Pulmonary artery endothelial cell (primary cell): Measurements from ENCODE around the gene FNDC3B. TPM values are rescaled to one million over a fixed set of nuclear protein-coding genes. Genes with fewer than 3 reads are reported as not detected.

Source experiments
- DNase-seq: peaks from one replicate; pipeline ENCODE4 v3.0.0-alpha.2; 2011; ENCODE audit warnings: low read depth, low spot score
- total RNA-seq: library from RNA; depleted of rRNA; stranded (reverse); fragments of >200 nt; gene quantifications from 2 replicates; pipeline ENCODE4 v1.2.3, GENCODE V29; 2014

FNDC3B gene
- total RNA-seq, 1 donor from 2014 or later: 106 TPM

DNA sequence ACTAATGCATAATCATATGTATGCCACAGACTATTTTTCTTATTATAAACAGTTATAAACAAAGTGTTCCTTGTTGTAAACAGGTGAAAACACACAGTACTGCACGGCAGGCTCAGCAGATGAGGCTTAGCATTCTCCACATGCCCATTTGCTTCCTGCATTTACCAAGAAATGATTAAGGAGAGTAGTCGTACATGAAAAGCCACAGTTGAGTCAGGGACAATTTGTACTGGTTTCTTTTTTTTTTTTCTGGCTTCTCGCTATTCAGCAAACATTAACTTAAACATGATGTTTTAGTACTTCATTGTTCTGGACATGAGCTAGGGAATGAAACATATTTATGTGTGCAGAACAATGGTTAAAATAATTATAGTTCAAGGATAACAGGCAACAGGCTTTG is 345.5 kb downstream of the FNDC3B start:
- DNase-seq: no peak

DNA sequence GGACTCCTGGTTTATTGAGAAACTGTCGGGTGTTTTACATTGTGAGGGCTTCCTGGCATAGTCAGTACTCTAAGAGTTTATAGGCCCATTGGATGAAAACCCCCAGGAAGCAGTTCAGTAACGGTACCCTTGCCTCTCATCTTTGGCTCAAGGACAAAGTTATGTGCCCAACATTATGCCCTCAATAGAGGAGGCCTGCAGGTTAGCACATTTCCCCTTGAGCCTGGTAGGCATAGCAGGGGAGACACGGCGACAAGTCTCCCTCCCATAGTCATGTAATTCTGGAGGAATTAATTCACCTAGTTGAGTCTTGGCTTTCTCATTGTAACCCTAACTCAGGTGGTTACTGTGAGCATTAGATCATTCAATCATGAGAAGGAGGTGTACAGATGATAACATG is 348.4 kb downstream of the FNDC3B start:
- DNase-seq: no peak

DNA sequence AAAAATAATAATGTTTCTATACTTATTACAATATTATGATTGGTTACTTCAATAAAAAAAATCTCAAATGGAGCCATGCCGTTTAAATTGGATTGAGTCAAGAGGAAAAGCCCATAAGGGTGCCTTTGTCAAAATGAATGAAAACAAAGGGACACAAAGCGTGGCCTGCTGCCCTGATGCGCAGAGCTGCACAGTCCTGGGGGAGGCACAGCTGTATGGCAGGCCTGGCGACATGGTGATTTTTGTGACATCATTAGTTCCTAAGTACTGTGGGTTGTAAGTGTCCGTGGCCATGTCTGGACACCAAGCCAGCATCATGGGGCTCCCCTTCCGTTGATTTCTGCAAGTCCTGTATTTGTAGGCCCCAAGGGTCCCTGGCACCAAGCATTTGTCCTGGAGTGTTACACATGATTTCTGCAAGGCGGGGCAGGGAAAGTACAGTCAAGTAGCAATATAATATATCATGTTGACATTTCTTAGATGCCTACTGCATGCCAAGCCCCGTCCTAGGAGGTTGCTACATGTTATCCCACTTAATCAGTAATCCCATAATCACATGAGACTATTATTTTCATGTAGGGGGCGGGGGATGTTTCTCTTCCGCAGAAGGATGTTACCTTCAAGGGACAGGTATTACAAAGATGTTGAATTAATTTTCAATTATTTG is 349.2 kb downstream of the FNDC3B start:
- DNase-seq: no peak

DNA sequence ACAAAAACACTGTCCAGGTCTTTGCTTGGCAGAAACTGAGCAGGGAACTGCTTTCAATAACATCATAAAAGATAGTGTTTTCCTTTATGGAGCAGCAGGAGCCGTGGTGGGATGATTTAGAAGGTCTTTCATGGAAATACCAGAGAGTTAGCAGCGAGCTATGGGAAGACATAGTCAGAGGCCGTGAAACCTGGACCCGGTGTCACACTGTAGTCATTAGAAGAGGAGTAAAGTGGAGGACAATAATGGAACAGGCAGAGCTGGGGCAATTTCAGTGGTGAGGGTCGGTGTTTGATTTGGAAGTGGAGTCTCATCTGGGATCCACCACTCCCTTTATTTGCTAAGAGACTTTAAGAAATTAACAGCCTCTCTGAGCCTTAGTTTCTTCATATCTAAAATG is 351.4 kb downstream of the FNDC3B start:
- no peak for DNase-seq

DNA sequence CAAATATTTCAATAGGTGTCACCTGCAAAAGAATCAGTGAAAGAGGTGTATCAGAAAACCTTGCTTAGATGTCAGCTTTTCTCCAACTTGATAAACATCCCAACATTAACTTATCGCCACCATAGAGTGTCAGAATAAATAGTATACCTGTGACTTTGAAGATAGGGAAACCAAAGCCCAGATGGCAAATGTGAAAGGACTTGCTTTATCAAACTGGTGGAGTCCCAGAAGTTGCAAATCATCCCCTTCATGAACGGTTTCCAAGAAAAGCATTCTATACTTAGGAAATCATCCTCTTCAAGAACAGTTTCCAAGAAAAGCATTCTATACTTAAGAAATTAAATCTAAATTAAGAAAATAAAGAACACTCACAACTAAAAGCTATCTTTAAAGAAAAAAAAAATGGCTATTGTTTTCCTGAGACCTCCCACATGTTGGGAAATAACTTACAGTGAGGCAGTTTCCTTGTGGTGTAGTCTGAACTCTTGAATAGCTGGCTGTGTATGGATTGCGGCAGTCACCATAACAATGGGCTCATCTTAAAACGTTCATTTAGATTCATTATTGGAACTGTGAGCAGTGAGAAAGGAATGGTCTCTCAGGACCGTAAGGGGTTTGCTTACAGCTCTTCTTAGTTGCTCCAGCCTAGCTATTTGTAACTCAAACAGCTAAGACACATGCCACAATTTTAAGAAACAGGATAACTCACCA is 352.4 kb downstream of the FNDC3B start:
- peak; percentile 22 for DNase-seq

DNA sequence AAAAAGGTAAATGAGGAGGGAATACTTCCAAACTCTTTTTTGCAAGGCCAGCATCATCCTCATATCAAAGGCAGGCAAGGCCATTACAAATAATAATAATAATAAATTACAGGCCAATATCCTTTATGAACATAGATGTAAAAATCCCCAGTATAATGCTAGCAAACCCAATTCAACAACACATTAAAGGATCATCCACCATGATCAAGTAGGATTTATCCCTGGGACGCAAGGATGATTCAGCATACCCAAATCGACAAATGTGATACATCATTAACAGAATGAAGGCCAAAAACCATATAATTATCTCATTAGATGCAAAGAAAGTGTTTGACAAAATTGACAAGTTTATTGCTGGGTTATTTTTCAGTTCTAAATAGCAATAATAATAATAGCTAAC is 355.3 kb downstream of the FNDC3B start:
- no peak for DNase-seq

DNA sequence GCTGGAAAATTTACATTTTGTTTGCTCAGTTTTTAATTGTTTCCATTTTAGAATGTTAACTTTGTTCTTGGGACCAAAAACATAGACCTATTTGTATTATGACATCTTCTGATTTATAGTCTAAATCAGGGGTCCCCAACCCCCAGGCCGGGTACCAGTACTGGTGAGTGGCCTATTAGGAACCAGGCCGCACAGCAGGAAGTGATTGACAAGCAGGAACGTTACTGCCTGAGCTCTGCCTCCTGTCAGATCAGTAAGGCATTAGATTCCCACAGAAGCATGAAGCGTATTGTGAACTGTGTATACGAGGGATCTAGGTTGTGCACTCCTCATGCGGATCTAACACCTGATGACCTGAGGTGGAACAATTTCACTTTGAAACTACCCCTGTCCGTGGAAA is 357.0 kb downstream of the FNDC3B start:
- DNase-seq: no peak

DNA sequence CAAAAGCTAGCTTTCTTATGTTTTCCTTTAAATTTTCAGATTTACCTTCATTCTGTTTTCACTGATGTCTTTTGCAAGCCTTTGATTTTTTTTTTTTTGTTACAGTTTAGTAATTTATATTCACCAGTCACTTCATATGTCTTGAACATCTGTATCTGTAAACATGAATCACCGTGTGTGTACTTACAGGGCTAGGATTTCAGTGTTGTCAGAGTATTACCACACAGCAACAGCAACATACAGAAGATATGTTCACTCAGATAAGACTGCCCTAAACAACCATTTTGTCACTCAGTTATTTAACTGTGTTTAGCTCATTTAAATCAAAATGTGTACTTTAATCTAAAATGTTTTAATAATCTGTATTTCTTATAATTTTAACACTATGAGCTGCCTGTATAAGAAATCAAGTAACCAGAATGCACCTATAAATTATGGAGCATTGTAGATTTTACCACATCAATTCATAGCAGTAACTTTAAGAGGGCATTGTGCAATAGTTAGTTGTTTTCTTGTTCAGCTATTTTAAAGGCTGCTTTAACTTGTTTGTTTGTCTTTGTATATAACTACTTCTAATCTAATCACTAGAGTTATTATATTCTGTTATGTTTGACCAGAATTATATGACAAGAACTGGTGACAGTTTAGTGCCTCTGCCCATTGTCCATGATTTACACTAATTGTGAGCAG is 358.5 kb downstream of the FNDC3B start:
- DNase-seq: no peak

DNA sequence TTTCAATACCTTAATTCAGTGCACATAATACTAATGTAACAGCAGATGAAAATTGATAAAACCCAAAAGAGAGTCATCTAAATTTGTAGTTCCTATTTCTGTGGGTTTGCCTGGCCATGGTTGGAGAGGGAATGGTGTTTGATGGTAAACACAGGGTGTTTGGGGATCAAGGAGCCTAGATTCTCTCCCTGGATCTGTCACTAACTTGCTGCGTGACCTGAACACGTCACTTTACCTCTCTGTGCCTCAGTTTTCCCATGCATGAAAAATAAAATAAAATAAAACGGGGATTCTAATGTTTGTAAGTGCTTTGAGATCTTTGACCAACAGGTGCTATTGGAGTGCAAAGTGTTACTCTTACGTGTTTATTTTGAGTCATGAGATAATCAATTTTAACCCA is 359.1 kb downstream of the FNDC3B start:
- no peak for DNase-seq

DNA sequence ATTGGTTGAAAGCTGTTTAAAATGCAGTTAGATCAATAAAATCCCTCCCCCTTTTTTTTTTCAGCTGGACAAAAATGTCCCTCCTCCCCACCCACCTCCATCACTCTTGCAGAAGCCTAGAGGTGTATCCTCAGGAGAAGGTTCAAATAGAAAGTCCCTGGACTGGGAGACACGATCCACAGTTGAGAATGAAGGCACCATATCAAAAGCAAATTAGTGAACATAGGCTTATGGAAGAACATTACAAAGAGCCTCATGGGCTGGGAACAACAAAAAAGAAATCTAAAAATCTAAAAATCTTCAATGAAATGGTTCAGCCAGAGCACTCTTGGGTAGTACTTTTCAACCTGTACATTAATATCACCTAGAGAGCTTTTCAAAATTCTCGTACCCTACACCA is 362.7 kb downstream of the FNDC3B start:
- no peak for DNase-seq

DNA sequence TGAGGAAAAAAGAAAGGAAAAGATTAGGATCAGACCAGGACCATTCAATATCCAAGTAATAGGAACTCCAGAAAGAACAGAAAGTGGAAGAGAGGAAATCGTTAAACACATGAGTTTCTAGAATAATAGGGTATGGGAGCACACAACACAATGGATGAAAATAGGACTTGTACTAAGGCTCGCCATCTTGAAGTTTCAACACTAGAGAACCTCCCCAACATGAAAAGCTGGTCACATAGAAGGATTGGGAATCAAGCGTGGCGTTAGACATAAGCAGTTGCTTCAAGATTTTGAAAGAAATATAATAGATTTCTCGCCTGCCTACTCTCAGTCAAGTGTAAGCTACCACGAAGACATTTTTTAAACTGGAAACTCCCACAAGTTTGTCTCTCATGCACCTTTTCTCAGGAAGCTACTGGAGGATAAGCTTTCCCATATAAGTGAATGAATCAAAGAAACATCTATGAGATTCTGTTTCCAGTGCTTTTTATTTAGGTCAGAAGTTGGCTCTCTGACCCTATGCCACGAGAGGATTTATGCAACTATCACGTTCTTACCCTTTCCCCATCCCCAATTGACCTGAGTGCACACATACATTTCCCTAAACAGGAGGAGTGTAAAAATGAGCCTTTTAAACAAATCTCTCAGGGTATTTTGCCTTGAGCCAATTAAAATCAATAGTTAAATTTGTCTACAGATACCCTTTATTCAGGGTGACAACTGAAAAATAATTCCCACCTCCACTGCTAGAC is 363.7 kb downstream of the FNDC3B start:
- no peak for DNase-seq

DNA sequence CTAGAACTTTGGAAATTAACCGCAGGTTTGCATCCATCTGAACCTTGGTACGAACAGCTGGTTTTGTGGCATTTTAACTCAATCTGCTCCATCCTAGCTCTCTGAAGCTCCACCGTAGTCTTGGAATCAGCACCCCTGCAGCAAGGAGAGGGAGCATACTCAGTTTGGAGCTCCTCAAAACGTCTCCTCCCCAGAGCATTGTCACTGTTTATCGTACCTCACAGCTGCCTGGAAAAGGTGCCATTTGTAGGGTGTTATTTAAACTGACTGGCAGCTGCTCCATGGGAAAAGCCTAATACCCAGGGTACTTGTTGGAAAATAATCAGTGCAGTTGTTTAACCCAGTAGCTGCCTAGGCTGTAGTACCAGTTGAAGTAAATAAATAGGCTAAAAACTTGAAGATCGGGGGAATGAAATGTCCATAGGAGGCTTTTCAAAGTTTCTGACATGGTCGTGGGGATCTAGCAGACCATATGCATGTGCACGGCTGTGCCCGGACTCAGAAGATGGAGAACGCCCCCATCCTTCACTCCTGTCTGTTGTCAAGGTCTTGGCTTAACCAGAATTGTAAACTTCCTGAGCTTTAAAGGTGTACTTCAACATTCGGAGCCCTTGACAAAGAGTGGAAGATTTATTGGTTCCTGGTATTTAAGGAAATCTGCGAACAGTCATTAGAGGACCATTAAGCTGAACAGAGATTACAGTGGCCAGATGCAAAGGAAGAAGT is 365.0 kb downstream of the FNDC3B start:
- no peak for DNase-seq

DNA sequence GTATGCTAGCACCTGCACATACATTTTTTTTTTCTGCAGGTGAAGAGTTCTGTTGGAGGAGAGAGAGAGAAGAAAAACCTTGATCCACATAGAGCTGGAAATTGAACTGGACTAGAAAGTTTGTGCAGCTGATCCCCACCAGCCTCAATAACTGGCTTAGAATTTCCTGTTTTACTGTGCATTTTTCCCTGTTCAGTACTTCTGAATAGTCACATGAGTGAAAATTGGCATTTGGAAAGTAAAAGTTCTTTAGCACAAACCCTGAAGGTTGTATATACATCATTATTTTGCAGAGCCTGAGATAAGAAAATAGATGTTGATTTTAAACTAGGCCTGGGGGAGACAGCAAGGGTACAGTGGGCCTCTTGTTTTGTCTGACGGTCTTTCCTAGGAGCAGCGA is 366.5 kb downstream of the FNDC3B start:
- no peak for DNase-seq

DNA sequence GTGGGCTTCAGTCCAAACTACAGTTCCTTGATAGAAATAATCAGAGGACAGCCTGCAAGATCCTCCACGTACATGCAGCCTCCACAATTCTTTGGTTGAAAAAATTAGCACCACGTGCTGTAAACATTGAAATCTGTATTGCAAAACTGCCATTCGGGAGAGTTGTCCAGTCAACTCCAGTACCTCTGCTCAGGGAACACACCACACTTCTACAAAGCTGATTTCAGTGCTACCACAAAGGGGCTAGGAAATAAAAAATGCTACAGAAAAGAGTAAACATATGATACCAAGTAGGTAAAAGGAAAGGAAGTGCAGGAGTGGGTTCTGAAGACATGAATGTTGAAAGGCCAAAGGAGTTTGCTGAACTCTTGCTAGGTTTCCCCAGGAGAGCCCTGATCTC is 368.5 kb downstream of the FNDC3B start:
- no peak for DNase-seq

DNA sequence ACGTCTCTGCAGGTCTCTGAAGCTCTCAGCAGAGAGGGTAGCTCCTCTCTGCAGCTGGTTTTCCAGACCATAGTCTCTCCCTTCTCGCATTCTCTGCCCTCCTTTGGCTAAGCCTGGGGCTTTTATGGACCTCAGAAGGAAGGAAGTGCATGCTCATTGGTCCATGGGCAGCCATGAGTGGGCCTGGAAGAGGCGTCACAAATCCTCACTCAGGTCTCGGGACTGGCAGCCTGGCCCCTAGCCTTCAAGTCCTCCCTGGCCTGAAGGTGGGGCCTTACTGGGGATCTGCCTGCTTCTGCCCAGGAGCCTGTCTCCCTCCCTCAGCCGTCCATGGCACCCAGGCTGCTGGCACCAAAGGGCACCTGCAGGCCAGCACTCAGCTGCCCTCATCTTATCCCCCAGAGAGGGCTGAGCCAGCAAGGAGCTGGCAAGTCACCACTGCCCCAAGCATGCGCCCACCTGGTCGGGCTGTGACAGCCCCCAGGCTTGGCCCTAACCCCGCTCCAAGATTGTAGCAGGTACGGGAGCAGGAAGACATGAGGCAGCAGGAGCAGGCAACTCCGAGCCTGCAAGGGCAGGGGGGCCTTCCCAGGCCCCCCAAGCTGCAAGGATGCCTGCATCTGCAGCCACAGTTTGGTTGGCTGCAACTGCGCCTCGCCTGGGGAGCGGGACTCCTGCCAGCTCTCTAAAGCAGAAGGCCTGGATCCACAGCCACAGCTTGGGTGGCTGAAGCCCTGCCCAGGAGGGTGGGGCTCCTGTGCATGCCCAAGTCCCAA is 371.5 kb downstream of the FNDC3B start:
- no peak for DNase-seq

DNA sequence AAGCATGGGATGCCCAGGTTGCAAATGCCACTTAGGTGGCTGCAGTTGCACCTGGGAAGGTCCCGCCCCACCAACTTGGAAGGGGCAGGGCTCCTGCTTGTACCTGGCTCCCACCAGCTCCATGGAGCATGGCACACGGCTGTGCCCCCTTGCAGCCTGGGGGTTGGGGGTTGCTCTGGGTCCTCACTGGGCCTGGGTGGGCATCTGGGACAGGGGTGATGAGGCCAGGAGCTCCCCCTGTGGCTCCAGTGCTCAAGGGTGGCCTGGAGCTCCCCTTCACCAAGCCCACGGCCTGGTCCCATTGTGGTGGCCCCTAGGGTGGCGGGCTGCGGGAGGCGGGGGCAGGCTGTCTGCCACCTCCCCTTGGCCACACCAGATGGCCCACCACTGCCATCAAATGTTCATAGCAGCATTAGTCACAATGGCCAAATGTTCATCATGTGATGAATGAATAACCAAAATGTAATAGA is 372.1 kb downstream of the FNDC3B start:
- no peak for DNase-seq

DNA sequence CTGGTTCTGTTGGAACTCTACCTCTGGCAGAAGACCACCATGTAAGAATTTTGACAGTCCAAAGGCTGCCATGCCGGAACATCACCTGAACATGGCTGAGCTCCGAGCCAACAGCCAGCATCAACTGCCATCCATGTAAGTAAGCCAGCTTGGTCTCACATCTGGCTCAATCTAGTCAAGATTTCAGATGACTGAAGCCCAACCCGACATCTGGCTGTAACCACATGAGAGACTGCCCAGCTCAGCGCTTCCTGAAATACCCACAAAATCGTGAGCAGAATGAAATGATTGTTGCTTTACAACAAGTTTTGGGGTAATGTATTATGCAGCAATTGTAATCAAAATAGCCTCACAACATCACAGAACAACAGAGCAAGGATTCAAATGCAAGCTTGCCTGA is 375.9 kb downstream of the FNDC3B start:
- no peak for DNase-seq

DNA sequence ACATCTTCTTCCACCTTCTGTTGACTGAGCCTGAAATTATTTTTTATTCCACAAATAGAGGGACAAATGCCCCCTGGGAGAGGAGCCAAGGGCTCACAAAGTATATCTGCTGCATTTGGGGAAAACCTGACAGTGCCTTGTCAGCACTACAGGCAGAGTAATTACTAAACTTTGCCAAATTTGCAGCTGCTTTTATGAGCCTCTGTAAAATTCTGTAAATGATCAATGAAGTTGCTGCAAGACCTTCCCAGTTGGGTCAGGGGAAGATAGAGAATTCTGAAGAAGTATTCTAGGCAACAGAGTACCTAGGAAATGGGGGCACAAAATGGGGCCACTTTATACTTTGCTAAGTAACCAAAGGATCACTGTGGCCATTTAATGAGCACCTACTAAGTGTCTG is 398.3 kb downstream of the FNDC3B start:
- no peak for DNase-seq

DNA sequence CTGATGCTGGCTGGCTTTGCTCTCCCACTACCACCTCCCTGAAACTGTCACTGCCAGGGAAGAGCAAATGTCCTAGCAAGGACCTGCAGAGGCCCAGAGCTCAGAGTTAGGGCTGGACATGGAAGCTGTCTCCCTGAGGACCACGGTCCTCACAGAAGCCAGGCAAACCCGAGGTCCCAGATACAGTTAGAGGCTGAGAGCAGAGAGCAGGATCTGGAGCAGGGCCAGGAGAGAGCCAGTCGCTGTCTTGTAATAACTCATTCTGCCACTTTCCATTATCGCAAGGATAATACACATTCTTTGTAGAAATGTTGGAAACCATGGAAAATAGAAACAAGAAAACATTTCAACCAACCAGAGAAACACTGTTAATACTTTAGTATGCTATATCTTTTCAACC is 398.8 kb downstream of the FNDC3B start:
- DNase-seq: no peak

DNA sequence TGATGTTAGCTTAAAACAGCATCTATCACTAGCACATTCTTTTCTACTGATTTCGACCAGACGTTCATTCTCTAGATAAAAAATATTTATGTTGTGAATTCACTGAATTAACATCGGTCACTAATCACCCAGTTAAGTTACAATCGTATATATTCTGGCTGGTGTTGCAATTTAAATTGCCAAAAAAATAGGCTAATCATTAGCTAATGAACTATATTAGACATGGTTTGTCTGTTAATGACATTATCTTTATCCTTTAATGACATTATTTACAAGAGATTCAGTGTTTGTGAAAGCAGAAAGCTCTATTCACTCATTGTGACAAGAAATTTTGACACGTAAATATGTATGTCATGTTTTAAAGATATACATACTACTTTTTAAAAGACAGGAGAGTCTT is 402.2 kb downstream of the FNDC3B start:
- no peak for DNase-seq

DNA sequence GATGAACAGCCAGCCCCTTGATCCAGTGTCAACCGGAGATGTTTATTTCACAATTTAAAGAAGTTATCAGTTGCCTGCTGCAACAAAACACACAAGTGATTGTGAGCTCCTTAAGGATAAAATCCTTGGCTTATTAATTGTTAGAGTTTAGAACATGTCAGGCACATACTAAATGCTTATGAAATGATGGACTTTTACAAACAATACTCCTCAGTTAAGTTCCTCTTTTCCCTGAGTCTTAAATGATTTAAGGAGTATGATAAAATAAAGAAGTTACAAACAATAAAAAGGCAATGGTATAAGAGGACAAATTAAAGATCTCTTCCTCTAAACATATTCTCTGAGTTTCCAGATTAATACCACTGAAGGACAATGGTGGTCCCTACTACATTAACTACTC is 403.2 kb downstream of the FNDC3B start:
- no peak for DNase-seq
